GM12878 (cell line): Measurements from ENCODE around the gene TNFRSF14. TPM values are rescaled to one million over a fixed set of nuclear protein-coding genes. Genes with fewer than 3 reads are reported as not detected.

Experiments used
- ATAC-seq: fragments of 200-7000 bp; cut with Tn5 transposase; 3 replicates; pipeline ENCODE4 v1.9.1; 2020; ENCODE audit warnings: mild to moderate bottlenecking, moderate library complexity
- BruUV-seq: library from RNA; stranded (reverse); fragments of 400-500 nt; replicated peaks from 2 replicates; lab custom pipeline; 2021; lab: Mats Ljungman, UMichigan
- CTCF ChIA-PET: fragments of 300-600 bp; sonication (Branson Sonifier 250); formaldehyde crosslinking; extraction: SDS; loops from one replicate; lab custom pipeline; 2021; ENCODE audit warnings: inconsistent platforms; lab: Yijun Ruan, JAX
- POLR2A ChIA-PET: fragments of 350-600 bp; formaldehyde crosslinking; extraction: SDS; loops from one replicate; lab custom pipeline; 2021; ENCODE audit warnings: inconsistent platforms; lab: Charles Lee
- RAD21 ChIA-PET: fragments of 300-600 bp; sonication (Branson Sonifier 250); formaldehyde crosslinking; loops from one replicate; lab custom pipeline; 2023; ENCODE audit warnings: antibody characterized with exemption; ENCODE audit not compliant: unreplicated experiment; lab: Charles Lee
- SMC1A ChIA-PET: fragments of 300-600 bp; sonication (Branson Sonifier 250); formaldehyde crosslinking; loops from one replicate; lab custom pipeline; 2023; ENCODE audit not compliant: unreplicated experiment, uncharacterized antibody; lab: Charles Lee
- DNase-seq: peaks from one replicate; pipeline ENCODE4 v3.0.0-alpha.2; 2011; ENCODE audit warnings: low read depth, low spot score
- FAIRE-seq: peaks from 3 replicates; lab custom pipeline; 2011; peaks lifted over from hg19 to GRCh38; lab: Jason Lieb, UNC
- H2AFZ ChIP-seq: 2 replicates; pipeline ENCODE4 v1.6.0; 2011; ENCODE audit warnings: low read depth, low read length, control low read depth; ENCODE audit not compliant: control insufficient read depth
- H3K27ac ChIP-seq: 2 replicates; pipeline ENCODE4 v1.5.1; 2011; ENCODE audit warnings: control low read depth; ENCODE audit not compliant: control insufficient read depth, insufficient read depth
- H3K27me3 ChIP-seq, 2 experiments: replicated peaks in 1 of 2; 2 replicates each; pipeline versions ENCODE4 v1.6.0 to v1.6.1; 2011; ENCODE audit warnings: low read length in 1 of 2; ENCODE audit not compliant: control insufficient read depth in 2 of 2, insufficient read depth in 2 of 2
- H3K36me3 ChIP-seq, 2 experiments: 2 replicates each; pipeline ENCODE4 v1.5.1; 2011; ENCODE audit warnings: low read length in 1 of 2; ENCODE audit not compliant: control insufficient read depth in 2 of 2, insufficient read depth in 2 of 2
- H3K4me1 ChIP-seq: 2 replicates; pipeline ENCODE4 v1.6.1; 2011; ENCODE audit warnings: mild to moderate bottlenecking, low read length, moderate library complexity, mixed read lengths; ENCODE audit not compliant: control insufficient read depth, insufficient read depth
- H3K4me2 ChIP-seq: 2 replicates; pipeline ENCODE4 v1.6.0; 2011; ENCODE audit warnings: control low read depth; ENCODE audit not compliant: control insufficient read depth, insufficient read depth
- H3K4me3 ChIP-seq: fragments of 200-600 bp; sonication (generic); 2 replicates; pipeline ENCODE4 v1.5.1; 2016
- H3K79me2 ChIP-seq: 2 replicates; pipeline ENCODE4 v1.6.0; 2011; ENCODE audit warnings: low read length; ENCODE audit not compliant: control insufficient read depth, insufficient read depth
- H3K9ac ChIP-seq: 2 replicates; pipeline ENCODE4 v1.8.0; 2011; ENCODE audit warnings: low read length, control low read depth, mixed read lengths; ENCODE audit not compliant: control insufficient read depth, insufficient read depth
- H3K9me3 ChIP-seq: replicated peaks from 3 replicates; pipeline ENCODE4 v1.5.1; 2011; ENCODE audit warnings: mild to moderate bottlenecking, low read length; ENCODE audit not compliant: control insufficient read depth, insufficient read depth
- H4K20me1 ChIP-seq: 2 replicates; pipeline ENCODE4 v1.6.0; 2011; ENCODE audit not compliant: control insufficient read depth, insufficient read depth
- BHLHE40 ChIP-seq, 2 experiments: fragments of 450-650 bp in 1 of 2; IDR thresholded peaks; 2 replicates each; pipeline ENCODE4 v1.6.1; 2011 to 2017; ENCODE audit warnings: low read depth in 2 of 2, borderline replicate concordance in 1 of 2, improper control_type of control experiment in 1 of 2, low read length in 1 of 2, mild to moderate bottlenecking in 1 of 2
- CTCF ChIP-seq, 3 experiments: IDR thresholded peaks in 2 of 3; conservative IDR thresholded peaks in 1 of 3; 2 replicates each; pipeline ENCODE4 v1.5.1; 2011; ENCODE audit warnings: low read depth in 3 of 3, low read length in 3 of 3, mild to moderate bottlenecking in 3 of 3, control low read depth in 2 of 3, moderate library complexity in 2 of 3, inconsistent platforms in 1 of 3, mixed read lengths in 1 of 3; ENCODE audit not compliant: control insufficient read depth in 2 of 3, insufficient read depth in 1 of 3; ENCODE audit errors: extremely low read depth in 1 of 3
- CUX1 ChIP-seq: IDR thresholded peaks from 2 replicates; pipeline ENCODE4 v1.6.1; 2012; ENCODE audit warnings: improper control_type of control experiment, low read depth, low read length; ENCODE audit not compliant: insufficient replicate concordance
- HSF1 ChIP-seq: fragments of 150-350 bp; IDR thresholded peaks from 2 replicates; pipeline ENCODE4 v1.6.1; 2014; ENCODE audit warnings: mild to moderate bottlenecking, low read depth, low read length
- RAD51 ChIP-seq: fragments of 450-650 bp; IDR thresholded peaks from 2 replicates; pipeline ENCODE4 v1.6.1; 2016; ENCODE audit warnings: moderate library complexity, mild to moderate bottlenecking, inconsistent platforms
- WGBS: methylation state at CpG from one replicate; pipeline ENCODE4 v1.1.6; 2016; ENCODE audit warnings: low lambda C conversion rate; ENCODE audit not compliant: insufficient replicate concordance, insufficient coverage; ENCODE audit errors: missing lambda C conversion rate; 5-methylcytosine and 5-hydroxymethylcytosine counted together
- in situ Hi-C: fragments of 300-500 bp; cut with MboI; formaldehyde crosslinking; loops from 9 replicates; pipeline ENCODE4 v1.14.3; 2018; ENCODE audit warnings: mixed read lengths
- intact Hi-C: fragments of 100-400 bp; cut with micrococcal nuclease; formaldehyde crosslinking; loops from one replicate; pipeline ENCODE4 v1.14.2; 2022; ENCODE audit not compliant: unreplicated experiment
- polyA plus RNA-seq, 11 experiments: library from polyadenylated mRNA; depleted of rRNA in 4 of 11; unstranded in 6 of 11; stranded (reverse) in 5 of 11; fragments of >200 nt; fragmentation: Nextera tagmentation in 4 of 11; fragmentation: Illumina TruSeq in 1 of 11; extraction: Ambion mirVana in 4 of 11; extraction: Trizol in 1 of 11; gene quantifications; 1 replicate in 1 of 11; 2 replicates in 10 of 11; pipeline versions ENCODE4 v1.2.1 to v1.2.3, GENCODE V29; 2011 to 2016; ENCODE audit warnings: inconsistent platforms in 2 of 11, missing spikeins in 2 of 11, low read depth in 1 of 11
- total RNA-seq, 4 experiments: library from RNA; depleted of rRNA in 3 of 4; stranded (reverse); fragments of >200 nt in 3 of 4; fragmentation: Illumina TruSeq in 1 of 4; extraction: Trizol in 1 of 4; gene quantifications; 2 replicates each; pipeline versions ENCODE4 v1.2.1 to v1.2.3, GENCODE V29; 2013 to 2021

TNFRSF14 gene
- total and polyA plus RNA-seq, 10 of the 15 experiments (the other 5 are each of a cell fraction or from before 2014, with no cell fraction given): 0.43 to 114 (median 41.5) TPM

GRCh38 chr1:2534315-2534686 lies 21.9 kb upstream of the TNFRSF14 start:
- no peak for TF ChIP-seq CUX1
- no peak for TF ChIP-seq BHLHE40 (IDR thresholded peaks at IDR 0.05; ENCODE audit: borderline replicate concordance in 1 of 2, low read depth in 2 of 2, low read length in 1 of 2)
- TF ChIP-seq RAD51: no peak
- no peak for TF ChIP-seq CTCF (IDR thresholded peaks at IDR 0.05 in 2 of 3, conservative IDR thresholded peaks at IDR 0.05 in 1 of 3; ENCODE audit: control insufficient read depth in 2 of 3, extremely low read depth in 1 of 3, insufficient read depth in 1 of 3, low read depth in 3 of 3, low read length in 3 of 3)
- no peak for TF ChIP-seq HSF1
- H3K36me3 ChIP-seq: no peaks in the 10 kb centered on the region
- H3K4me2 ChIP-seq: no peak overlapping the region
- no peaks in the 10 kb centered on the region for H3K79me2 ChIP-seq
- H3K4me3 ChIP-seq: no peak overlapping the region
- SMC1A ChIA-PET: no interaction called here
- H3K27me3 ChIP-seq: peaks cover 6 to 15% of the 10 kb centered on the region in 2 experiments
- no peaks in the 10 kb centered on the region for H4K20me1 ChIP-seq
- intact Hi-C loops (no loop called here), in situ Hi-C loops (no loop called here)
- FAIRE-seq: no peak
- CTCF ChIA-PET: no interaction called here
- BruUV-seq: no TSS peak
- ATAC-seq: no peak
- no peak overlapping the region for H2AFZ ChIP-seq
- H3K9me3 ChIP-seq: no peaks in the 10 kb centered on the region
- no peak overlapping the region for H3K27ac ChIP-seq
- POLR2A ChIA-PET: no interaction called here
- 13% methylated on average over 6 of the region's 7 CpGs for WGBS
- H3K4me1 ChIP-seq: no peaks in the 10 kb centered on the region
- no peak overlapping the region for H3K9ac ChIP-seq
- RAD21 ChIA-PET: interaction anchor here (0.9 to 1.1 kb wide), 2 partner anchors 12 to 13 kb away, joined by 3 read pairs; no protein-coding TSS in a partner anchor
- DNase-seq: no peak
